Liver (tissue), 3 donors: ENCODE results near the gene JCAD.

Source experiments
- RAD21 ChIP-seq, 2 donors: IDR thresholded peaks; 2 replicates each; pipeline ENCODE4 v1.6.1; 2016; ENCODE audit warnings: antibody characterized with exemption in 2 of 2, mild to moderate bottlenecking in 2 of 2
- TF ChIP-seq, protein P1 (sequence below): IDR thresholded peaks from 2 replicates; pipeline ENCODE4 v1.6.1; 2016; ENCODE audit warnings: antibody characterized with exemption, mild to moderate bottlenecking
- TF ChIP-seq, protein P2 (sequence below): fragments of 150-350 bp; IDR thresholded peaks from 2 replicates; pipeline ENCODE4 v1.5.1; 2017; ENCODE audit warnings: improper control_type of control experiment, low read depth, low read length; ENCODE audit not compliant: missing input control
- donor health status: healthy.
- donor health status: healthy.

DNA sequence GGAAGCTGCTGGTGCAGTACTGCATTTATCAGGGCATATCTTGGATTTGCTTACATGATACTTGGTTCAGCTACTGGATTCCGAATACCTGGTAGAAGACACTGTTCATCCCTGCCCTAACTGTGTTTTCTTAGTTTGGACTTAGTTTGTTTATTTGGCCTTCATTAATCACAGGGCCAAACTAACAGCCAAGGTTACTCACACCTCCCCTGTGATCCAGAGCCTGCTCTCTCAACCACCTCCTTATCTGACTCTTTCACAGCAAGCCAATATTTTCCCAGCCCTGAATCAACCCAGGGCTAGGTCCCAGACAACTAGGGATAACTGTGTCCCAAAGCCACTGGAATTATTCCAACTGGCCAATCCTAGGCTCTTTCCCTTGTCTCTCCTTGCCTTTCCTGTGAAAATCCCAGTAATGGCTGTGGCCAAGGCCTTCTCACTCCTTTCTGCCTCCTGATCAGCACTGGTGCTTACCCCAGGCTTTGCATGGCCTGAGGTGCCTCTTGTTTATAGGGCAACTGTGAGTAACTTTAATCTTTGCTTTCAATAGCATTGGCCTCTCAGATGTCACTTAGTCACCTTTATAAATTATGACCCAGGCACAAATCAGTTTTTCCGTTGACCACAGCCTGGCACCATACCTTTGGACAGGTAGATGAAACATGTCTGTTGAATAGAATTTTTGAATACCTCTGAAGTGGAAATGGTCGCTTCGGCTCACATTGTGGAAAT, 9.3 kb upstream of the JCAD start:
- TF ChIP-seq, protein P1, sequence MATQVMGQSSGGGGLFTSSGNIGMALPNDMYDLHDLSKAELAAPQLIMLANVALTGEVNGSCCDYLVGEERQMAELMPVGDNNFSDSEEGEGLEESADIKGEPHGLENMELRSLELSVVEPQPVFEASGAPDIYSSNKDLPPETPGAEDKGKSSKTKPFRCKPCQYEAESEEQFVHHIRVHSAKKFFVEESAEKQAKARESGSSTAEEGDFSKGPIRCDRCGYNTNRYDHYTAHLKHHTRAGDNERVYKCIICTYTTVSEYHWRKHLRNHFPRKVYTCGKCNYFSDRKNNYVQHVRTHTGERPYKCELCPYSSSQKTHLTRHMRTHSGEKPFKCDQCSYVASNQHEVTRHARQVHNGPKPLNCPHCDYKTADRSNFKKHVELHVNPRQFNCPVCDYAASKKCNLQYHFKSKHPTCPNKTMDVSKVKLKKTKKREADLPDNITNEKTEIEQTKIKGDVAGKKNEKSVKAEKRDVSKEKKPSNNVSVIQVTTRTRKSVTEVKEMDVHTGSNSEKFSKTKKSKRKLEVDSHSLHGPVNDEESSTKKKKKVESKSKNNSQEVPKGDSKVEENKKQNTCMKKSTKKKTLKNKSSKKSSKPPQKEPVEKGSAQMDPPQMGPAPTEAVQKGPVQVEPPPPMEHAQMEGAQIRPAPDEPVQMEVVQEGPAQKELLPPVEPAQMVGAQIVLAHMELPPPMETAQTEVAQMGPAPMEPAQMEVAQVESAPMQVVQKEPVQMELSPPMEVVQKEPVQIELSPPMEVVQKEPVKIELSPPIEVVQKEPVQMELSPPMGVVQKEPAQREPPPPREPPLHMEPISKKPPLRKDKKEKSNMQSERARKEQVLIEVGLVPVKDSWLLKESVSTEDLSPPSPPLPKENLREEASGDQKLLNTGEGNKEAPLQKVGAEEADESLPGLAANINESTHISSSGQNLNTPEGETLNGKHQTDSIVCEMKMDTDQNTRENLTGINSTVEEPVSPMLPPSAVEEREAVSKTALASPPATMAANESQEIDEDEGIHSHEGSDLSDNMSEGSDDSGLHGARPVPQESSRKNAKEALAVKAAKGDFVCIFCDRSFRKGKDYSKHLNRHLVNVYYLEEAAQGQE: no peak
- TF ChIP-seq, protein P2, sequence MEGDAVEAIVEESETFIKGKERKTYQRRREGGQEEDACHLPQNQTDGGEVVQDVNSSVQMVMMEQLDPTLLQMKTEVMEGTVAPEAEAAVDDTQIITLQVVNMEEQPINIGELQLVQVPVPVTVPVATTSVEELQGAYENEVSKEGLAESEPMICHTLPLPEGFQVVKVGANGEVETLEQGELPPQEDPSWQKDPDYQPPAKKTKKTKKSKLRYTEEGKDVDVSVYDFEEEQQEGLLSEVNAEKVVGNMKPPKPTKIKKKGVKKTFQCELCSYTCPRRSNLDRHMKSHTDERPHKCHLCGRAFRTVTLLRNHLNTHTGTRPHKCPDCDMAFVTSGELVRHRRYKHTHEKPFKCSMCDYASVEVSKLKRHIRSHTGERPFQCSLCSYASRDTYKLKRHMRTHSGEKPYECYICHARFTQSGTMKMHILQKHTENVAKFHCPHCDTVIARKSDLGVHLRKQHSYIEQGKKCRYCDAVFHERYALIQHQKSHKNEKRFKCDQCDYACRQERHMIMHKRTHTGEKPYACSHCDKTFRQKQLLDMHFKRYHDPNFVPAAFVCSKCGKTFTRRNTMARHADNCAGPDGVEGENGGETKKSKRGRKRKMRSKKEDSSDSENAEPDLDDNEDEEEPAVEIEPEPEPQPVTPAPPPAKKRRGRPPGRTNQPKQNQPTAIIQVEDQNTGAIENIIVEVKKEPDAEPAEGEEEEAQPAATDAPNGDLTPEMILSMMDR: no peak
- TF ChIP-seq RAD21 (IDR thresholded peaks at IDR 0.05): no peak
